ENCODE data around the gene PTH2R. TPM values are rescaled to one million over a fixed set of nuclear protein-coding genes. Genes with fewer than 3 reads are reported as not detected.

The PTH2R gene
- polyA plus RNA-seq, 1 of the 3 experiments (the other 2 are of a cell fraction) = 4.0 TPM

GRCh38 chr2:208488686-208489564 is 82.3 kb downstream of the PTH2R start:
- Histone ChIP-seq H3K4me3 (ENCODE audit: low read depth in 2 of 2, low read length in 1 of 2) (no peak overlapping the region), H3K27ac (ENCODE audit: low read depth in 2 of 2, low read length in 1 of 2) (no peak overlapping the region), H3F3A (replicated peaks; ENCODE audit: insufficient read depth) (no peaks in the 10 kb centered on the region), H3K4me1 (ENCODE audit: control insufficient read depth in 1 of 2, insufficient read depth in 2 of 2, low read depth in 1 of 2, low read length in 1 of 2) (peaks cover 0 to 2% of the 10 kb centered on the region in 2 experiments; a peak in 1 of 4 replicates), H2AFZ (ENCODE audit: low read depth) (no peak overlapping the region), H3K9me2 (0 out of 2 replicates have a peak, but pooled peaks cover 2% of the 10 kb centered on the region), H4K20me1 (ENCODE audit: insufficient read depth) (no peaks in the 10 kb centered on the region), H3K4me2 (no peak overlapping the region), H3K27me3 (ENCODE audit: insufficient read depth) (no peaks in the 10 kb centered on the region), H3K9ac (no peak overlapping the region), H3K79me2 (ENCODE audit: insufficient read depth) (no peaks in the 10 kb centered on the region), H3K9me3 (no peaks in the 10 kb centered on the region), H3K36me3 (replicated peaks in 1 of 2; ENCODE audit: control insufficient read depth in 1 of 2, insufficient read depth in 2 of 2, low read length in 1 of 2) (no peaks in the 10 kb centered on the region)
- TF ChIP-seq, protein P1, sequence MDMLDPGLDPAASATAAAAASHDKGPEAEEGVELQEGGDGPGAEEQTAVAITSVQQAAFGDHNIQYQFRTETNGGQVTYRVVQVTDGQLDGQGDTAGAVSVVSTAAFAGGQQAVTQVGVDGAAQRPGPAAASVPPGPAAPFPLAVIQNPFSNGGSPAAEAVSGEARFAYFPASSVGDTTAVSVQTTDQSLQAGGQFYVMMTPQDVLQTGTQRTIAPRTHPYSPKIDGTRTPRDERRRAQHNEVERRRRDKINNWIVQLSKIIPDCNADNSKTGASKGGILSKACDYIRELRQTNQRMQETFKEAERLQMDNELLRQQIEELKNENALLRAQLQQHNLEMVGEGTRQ (IDR thresholded peaks at IDR 0.05; ENCODE audit: borderline replicate concordance, low read depth, low read length) = no peak
- TF ChIP-seq MEF2A (IDR thresholded peaks at IDR 0.05; ENCODE audit: borderline replicate concordance, low read depth) (no peak), SIN3A (IDR thresholded peaks at IDR 0.05; ENCODE audit: borderline replicate concordance, low read depth, low read length) (no peak), NFIC (IDR thresholded peaks at IDR 0.05; ENCODE audit: borderline replicate concordance) (no peak), RXRA (IDR thresholded peaks at IDR 0.05; ENCODE audit: borderline replicate concordance, low read depth) (no peak), TEAD4 (IDR thresholded peaks at IDR 0.05; ENCODE audit: borderline replicate concordance, insufficient read depth) (no peak), FOXM1 (IDR thresholded peaks at IDR 0.05; ENCODE audit: low read depth) (no peak), EZH2phosphoT487 (IDR thresholded peaks at IDR 0.05; ENCODE audit: borderline replicate concordance, low read depth) (no peak), GABPA (IDR thresholded peaks at IDR 0.05; ENCODE audit: low read depth) (no peak), FOXJ3 (CRISPR knock-in tag; IDR thresholded peaks at IDR 0.05) (no peak), IRF3 (IDR thresholded peaks at IDR 0.05; ENCODE audit: low read depth, low read length) (no peak), PBX3 (IDR thresholded peaks at IDR 0.05) (no peak), RAD21 (IDR thresholded peaks at IDR 0.05; ENCODE audit: low read length) (no peak)
- TF ChIP-seq, protein P2, sequence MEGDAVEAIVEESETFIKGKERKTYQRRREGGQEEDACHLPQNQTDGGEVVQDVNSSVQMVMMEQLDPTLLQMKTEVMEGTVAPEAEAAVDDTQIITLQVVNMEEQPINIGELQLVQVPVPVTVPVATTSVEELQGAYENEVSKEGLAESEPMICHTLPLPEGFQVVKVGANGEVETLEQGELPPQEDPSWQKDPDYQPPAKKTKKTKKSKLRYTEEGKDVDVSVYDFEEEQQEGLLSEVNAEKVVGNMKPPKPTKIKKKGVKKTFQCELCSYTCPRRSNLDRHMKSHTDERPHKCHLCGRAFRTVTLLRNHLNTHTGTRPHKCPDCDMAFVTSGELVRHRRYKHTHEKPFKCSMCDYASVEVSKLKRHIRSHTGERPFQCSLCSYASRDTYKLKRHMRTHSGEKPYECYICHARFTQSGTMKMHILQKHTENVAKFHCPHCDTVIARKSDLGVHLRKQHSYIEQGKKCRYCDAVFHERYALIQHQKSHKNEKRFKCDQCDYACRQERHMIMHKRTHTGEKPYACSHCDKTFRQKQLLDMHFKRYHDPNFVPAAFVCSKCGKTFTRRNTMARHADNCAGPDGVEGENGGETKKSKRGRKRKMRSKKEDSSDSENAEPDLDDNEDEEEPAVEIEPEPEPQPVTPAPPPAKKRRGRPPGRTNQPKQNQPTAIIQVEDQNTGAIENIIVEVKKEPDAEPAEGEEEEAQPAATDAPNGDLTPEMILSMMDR (IDR thresholded peaks at IDR 0.05) = no peak
- TF ChIP-seq, protein P3, sequence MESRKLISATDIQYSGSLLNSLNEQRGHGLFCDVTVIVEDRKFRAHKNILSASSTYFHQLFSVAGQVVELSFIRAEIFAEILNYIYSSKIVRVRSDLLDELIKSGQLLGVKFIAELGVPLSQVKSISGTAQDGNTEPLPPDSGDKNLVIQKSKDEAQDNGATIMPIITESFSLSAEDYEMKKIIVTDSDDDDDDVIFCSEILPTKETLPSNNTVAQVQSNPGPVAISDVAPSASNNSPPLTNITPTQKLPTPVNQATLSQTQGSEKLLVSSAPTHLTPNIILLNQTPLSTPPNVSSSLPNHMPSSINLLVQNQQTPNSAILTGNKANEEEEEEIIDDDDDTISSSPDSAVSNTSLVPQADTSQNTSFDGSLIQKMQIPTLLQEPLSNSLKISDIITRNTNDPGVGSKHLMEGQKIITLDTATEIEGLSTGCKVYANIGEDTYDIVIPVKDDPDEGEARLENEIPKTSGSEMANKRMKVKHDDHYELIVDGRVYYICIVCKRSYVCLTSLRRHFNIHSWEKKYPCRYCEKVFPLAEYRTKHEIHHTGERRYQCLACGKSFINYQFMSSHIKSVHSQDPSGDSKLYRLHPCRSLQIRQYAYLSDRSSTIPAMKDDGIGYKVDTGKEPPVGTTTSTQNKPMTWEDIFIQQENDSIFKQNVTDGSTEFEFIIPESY (IDR thresholded peaks at IDR 0.05; ENCODE audit: borderline replicate concordance, low read depth) = no peak
- DNase-seq = no peak
- POLR2A ChIA-PET = no interaction called here
- CTCF ChIA-PET = interaction anchor here (1.3 to 1.4 kb wide), 2 partner anchors 11 to 115 kb away, joined by 3 read pairs; no protein-coding TSS in a partner anchor
- 50% methylated on average over 12 of the region's 12 CpGs for WGBS (ENCODE audit: low lambda C conversion rate)
